GM18508 (cell line): Measurements from ENCODE around the gene DHDH.

Source experiments
- ATAC-seq: cut with Tn5 transposase; IDR thresholded peaks from one replicate; pipeline ENCODE4 v1.9.1; 2021; ENCODE audit warnings: moderate number of reproducible peaks; ENCODE audit not compliant: insufficient read depth, unreplicated experiment

The DHDH gene

GRCh38 chr19:48989701-48990291 is 56.3 kb downstream of the DHDH start:
- ATAC-seq = no peak

GRCh38 chr19:48990400-48990799 is 56.9 kb downstream of the DHDH start:
- no peak for ATAC-seq

DNA sequence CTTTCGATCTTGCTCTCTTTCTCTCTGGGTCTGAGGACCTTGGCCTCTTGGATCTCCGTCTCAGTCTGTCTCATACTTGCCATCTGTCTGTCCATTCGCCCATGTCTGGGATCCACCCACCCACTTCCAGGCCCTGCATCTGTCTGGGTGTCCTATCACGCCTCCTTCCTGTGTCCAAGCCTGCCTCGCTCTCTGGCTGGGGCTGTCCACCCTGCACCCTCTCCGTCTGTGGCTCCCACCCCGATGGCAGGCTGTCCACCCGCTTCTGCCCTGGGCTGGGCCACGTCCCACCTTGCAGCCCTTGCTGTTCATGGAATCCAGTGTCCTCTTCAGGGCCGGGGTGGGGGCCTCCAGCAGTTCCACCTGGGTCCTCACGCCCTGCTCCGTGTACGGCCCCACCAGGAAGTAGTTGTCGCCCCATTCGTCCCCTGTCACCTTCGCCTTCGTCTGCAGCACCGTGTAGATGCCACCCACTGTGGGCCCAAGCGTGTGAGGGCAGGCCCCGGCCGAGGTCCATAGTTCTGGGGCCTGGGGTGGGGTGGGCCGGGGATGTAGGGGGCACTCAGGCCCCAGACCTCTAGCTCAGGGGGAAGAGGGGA is 57.6 kb downstream of the DHDH start:
- ATAC-seq = no peak

DNA sequence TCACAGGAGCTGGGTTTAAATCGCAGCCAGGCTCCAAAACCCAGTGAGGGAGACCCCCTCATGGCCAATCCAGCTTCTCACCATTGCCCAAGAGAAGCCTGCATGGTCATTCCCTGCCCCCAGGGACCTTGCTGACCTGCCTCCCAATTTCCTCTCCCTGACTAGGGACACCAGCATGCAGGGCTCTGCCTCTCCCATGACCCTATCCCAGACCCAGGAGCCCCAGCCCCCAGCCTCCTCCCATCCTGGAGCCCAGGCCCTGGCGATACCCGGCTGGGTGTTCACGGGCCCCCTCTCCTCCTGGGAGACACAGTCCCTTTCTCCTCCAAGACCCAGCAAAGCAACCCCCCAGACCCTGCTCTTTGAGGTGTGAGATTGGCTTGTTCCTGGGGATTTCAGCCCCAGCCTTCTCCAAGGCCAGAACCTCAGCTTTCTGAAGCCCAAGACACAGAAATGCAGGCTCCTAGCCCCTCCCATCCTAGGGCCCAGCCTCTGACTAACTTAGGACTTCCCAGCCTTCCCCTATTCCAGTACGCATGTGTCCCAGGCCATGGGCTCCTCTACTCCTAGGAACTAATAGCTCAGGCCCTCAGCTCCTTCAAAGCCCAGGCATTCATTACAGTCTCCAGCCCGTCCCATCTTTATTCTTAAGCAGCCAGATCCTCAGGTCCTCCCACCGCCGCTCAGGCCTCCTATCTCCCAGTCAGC is 58.5 kb downstream of the DHDH start:
- no peak for ATAC-seq

DNA sequence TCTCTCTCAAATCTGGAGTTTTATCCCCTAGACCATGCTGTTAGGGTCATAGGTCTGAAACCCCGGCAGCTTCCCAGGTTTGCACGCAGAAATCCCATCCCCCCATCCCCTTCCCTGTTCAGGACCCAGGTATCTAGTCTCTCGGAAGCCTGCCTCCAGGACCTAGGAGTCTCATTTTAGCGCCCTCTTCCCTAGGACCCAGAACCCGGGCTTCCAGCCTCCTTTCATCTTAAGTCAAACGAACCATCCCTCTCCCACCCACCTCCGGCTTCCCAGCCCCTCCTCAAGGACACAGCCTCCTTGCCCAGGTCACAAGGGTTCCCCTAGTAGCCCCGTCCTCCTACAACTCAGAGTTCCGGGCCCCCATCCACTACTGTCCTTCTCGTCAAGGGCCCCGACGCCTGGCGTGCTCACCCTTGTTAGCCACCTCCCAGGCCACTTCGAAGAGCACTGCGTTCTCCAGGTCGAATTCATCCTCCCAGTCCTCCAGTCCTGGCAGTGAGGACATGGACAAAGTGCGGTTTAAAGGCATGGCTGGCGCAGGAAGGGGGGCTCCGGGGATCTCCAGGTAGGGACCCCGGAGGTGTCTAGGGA is 59.2 kb downstream of the DHDH start:
- no peak for ATAC-seq

DNA sequence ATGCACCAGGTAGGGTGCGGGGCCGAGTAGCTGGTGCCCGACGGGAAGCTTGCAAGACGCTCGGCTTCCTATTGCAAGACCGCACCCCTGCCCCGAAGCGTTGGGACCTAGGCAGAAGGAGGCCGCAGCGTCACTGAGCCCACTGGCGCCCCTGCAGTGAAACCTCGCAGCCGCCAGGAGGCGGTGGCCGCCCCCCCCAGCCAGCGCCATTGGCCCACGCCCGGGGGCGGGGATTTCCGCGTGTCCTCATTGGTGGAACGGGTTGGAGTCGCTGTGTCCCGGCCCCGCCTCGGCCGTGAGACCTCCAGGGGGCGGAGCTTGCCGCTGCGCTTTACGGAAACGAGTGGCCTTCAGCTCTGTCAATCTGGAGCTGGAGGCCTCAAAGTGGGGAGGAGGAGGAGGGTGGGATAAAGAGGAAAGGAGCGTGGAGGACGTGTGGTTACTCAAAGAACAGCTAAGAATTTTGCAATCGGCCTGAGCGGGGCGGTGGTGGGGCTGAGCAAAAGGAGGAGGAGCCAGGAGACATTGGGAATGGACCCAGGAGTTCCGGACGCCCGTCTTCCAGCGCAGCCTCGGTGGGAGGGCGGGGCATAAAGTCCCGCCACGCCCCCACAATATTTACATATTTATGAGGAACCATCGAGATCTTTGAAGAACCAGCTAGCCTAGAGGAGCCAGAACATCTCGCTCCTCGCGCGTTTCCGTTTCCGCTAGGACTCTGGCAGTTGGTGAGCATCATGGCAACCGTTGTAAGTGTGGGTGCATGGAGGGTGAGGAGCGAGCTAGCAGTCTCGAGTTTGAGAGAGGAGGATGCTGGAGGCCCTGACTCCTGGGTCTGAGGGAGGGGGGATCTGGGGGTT is 59.9 kb downstream of the DHDH start, which contains the start of the genes GYS1 and RUVBL2:
Gene GYS1, minus strand, starts transcription at position 135 of the 860 bp plus-strand sequence. CDS start 197 bp downstream, outside the sequence.
Gene RUVBL2, plus strand, starts transcription at position 713 of the 860 bp plus-strand sequence. Its CDS starts 25 bp downstream, at position 738.
- peak; percentile 59 for ATAC-seq

- no peak for ATAC-seq
Measured at GRCh38 chr19:48994035-48994386, 60.5 kb downstream of the DHDH start.
